Endometrial microvascular endothelial cells (primary cell): ENCODE measurements around the gene SEC22C. TPM values are rescaled to one million over a fixed set of nuclear protein-coding genes. Genes with fewer than 3 reads are reported as not detected.

ENCODE experiments used
- in situ Hi-C: cut with HindIII; loops from 2 replicates; pipeline ENCODE4 v1.10.0; 2017; ENCODE audit warnings: low sequenced_read_pairs, low pct_unique_long_range_greater_than_20kb; ENCODE audit errors: inconsistent ontology term
- total RNA-seq: library from RNA; depleted of rRNA; stranded (reverse); fragments of >200 nt; gene quantifications from one replicate; pipeline ENCODE4 v1.2.3, GENCODE V29; 2015; ENCODE audit errors: inconsistent ontology term

SEC22C gene
- total RNA-seq, 1 donor from 2014 or later, result 123 TPM

DNA sequence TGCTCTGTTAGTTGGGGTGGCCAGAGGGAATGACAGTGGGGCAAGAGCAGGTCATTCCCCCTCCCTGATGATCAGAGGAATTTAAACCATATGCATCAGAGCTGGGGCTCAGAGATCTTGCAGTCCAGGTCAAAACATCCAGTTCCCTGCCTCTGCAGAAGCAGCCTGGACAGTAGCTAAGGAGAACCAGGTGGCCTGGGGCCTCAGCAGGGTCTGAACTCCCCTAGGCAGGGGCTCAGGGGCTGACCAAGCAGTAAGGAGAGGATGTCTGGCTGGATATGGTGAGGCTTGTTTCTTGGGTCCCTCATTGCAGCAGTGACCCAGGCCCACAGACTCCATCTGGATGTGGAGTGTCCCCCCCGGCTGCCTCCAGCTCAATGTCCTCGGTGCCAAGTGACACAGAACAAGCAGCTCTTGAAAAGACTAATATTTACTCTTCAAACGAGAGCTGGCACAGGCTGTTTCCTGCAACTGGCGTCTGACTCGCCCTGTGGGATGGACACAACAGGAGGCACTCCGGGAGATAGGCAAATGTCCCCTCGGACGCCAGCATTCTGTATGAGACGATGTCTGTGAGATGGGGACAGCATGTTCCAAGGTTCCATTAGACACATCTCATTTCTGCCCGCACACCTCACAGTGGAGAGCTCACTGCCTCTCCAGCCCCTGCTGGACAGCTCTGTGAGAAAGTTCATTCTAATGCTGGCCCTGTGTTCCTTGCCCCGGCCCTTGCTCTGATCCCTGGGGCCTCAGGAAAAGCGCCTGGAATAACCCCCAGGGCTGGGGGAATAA lies 37.1 kb downstream of the SEC22C start:
- in situ Hi-C loops, result no loop called here

DNA sequence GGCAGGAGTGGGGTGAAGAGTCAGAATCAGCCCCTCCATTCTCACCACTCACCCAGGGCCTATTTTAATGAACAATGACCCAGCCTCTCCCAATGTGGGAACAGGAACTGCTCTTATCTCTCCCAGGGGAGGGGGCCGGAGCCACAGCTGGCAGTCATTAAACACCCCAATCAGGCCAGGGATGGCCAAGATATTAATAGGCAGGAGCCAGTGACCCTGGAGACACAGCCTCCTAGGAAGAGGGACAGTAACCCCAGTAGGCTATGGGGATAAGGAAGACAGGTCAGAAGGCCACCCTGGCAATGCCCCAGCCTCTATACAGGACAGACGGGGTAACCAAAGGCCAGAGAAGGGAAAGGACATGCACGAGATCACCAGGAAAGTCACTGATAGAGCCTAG lies 40.7 kb downstream of the SEC22C start:
- in situ Hi-C loops, result no loop called here

DNA sequence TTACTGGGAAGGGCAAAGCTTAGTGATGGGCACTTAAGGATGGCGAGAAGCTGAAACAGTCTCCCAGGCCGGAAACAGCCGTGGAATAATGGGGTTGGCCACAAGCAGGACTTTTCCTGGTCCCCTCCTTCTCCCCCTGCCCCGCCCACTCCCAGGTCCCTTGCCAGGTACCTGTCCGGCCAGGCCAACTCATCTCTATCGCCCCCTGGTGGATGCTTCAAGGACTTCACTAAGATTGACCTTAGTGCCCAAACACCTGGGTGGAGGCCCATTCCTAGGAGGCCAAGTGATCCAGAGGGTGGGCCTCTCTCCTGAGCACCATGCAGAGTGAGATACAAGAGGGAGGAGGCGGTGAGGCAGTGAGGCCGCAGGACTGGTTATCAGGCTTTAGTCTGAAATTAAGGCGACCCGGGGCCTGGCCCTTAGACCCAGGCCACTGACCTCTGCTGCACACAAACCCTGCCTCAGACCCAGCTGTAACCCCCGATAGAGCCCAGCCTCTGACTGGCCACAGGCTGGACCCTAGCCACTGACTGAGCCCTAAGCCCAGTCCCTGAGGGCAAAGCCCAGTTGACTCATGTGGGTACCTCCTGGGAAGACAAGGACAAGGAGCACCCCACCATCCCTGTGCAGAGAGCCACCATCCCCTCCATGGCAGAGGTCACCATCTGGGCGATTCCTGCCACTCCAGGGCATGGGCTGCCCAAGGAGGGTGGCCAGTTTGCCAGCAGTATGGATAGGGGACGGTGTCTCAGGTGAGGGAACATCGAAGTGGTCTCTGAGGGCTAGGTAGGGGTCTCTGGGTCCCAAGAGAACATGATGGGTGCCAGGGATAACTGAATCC lies 41.7 kb downstream of the SEC22C start:
- in situ Hi-C loops, result no loop called here

DNA sequence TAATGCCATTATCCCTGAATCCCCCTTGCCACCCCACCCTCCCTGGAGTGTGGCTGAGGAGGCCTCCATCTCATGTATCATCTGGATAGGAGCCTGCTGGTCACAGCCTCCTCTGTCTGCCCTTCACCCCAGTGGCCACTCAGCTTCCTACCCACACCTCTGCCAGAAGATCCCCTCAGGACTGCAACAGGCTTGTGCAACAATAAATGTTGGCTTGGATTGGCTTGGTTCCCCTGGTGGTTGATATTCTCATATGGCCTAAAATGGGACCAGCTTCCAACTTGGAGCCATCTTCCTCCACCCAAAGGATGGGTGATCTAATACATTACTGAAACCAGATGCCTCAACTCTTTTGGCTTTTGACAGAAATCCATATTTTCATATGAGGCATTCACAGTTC lies 44.4 kb downstream of the SEC22C start:
- in situ Hi-C loops, result no loop called here

DNA sequence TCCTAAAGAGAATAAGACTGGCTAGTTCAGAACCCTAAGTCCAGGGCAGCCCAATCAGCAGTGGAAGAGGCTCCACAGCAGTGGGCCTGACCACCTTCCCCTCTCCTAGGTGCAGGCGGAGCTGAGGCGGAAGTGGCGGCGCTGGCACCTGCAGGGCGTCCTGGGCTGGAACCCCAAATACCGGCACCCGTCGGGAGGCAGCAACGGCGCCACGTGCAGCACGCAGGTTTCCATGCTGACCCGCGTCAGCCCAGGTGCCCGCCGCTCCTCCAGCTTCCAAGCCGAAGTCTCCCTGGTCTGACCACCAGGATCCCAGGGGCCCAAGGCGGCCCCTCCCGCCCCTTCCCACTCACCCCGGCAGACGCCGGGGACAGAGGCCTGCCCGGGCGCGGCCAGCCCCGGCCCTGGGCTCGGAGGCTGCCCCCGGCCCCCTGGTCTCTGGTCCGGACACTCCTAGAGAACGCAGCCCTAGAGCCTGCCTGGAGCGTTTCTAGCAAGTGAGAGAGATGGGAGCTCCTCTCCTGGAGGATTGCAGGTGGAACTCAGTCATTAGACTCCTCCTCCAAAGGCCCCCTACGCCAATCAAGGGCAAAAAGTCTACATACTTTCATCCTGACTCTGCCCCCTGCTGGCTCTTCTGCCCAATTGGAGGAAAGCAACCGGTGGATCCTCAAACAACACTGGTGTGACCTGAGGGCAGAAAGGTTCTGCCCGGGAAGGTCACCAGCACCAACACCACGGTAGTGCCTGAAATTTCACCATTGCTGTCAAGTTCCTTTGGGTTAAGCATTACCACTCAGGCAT lies 45.6 kb downstream of the SEC22C start:
- in situ Hi-C loops, result no loop called here

DNA sequence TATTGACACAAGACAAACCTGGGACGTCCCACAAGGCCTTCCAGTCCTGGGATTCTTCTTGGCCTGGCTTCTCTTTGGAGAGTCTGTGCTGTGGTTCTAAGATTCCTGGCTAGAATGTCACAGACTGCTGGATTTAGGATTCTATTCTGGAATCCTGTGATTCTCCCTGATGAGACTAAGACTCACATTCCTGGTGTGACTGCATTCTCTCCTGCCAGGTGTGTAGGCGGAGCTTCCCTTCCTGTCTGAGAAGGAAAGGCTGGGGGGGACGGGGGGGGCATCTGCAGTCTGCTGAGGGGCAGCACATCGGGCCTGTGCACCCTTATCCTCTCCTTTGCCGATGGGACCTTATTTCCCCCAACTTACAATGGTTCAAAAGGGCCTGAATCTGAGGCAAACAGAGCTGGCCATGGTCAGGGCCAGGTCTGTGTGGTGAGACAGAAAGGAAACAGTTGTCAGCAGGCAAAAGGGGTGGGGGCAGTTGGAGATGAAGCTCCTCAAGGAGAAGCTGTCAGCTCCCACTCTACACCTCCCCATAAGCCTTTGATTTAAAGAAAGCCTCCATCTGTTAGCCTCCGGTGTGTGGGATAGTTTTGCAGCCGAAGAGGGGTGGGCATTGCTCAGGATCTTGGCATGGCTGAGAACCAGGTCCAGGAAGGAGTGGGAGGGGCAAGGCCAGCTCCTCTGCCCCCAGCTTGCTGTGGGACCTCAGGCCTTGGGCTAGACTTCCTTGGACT lies 48.4 kb downstream of the SEC22C start:
- in situ Hi-C loops, result no loop called here

DNA sequence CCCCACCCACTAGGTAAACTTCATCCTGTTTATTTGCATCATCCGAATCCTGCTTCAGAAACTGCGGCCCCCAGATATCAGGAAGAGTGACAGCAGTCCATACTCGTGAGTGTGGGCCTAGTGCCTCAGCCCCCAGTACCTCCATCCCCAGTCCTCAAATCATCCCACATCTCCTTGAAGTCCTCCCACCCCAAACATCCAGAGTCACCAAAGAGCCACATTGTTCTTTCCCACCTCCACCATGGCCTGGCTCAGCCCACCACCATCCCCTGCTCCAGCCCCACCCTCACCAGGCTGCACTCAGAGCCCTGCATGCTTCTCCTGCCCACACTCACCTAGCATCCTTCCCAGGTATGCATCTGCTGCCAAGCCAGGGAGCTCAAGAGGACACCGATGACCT lies 49.5 kb downstream of the SEC22C start:
- in situ Hi-C loops, result no loop called here

DNA sequence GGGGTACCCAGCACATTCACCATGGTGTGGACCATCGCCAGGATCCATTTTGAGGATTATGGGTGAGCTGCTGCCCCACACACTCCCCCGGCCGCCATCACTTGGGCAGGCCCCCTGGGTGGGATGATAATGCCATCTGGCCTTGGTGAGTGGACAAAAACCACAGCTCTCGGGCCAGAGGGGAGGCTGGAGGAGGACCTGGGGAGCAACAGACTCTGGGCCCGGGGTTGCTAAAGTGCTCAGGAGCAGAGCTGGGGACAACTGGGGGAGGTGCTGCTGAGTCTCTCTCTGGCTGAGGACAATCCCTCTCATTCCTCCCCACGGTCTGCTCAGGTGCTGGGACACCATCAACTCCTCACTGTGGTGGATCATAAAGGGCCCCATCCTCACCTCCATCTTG lies 50.3 kb downstream of the SEC22C start:
- in situ Hi-C loops, result no loop called here

DNA sequence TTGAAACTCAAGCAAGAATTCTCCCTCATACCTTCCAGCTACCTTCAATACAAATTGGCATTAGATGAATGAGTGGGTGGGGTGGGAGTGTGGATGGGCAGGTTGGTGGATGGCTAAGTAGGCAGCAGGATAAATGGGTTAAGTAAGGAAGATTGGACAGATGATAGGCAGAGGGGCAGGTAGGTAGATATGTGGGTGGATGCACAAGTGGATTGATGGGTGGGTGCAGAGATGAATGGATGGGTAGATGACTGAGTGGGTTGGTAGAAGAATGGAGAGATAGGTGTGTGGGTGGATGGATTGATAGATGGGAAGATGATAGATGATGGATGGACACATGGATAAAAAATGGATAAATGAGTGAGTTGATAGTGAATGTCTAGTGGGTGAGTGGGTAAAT lies 51.7 kb downstream of the SEC22C start:
- in situ Hi-C loops, result no loop called here

DNA sequence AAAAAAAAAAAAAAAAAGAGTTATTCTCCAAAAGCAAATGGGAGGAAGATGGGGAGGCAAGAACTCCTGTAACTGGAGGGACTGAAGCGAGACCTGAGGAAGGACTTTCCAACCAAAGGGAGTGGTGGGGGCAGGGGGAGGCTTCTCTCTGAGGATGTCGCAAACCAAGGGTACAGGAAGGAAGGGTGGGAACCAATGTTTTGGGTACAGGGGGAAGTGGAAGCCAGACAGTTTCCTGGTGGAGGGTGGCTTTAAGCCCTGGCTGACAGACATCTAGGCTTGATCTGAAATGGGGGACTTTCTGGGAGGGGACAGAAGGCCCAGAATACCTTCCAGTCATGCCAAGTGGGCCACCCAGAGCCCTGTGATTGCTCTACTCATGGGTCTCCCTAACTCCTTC lies 52.3 kb downstream of the SEC22C start:
- in situ Hi-C loops, result no loop called here

DNA sequence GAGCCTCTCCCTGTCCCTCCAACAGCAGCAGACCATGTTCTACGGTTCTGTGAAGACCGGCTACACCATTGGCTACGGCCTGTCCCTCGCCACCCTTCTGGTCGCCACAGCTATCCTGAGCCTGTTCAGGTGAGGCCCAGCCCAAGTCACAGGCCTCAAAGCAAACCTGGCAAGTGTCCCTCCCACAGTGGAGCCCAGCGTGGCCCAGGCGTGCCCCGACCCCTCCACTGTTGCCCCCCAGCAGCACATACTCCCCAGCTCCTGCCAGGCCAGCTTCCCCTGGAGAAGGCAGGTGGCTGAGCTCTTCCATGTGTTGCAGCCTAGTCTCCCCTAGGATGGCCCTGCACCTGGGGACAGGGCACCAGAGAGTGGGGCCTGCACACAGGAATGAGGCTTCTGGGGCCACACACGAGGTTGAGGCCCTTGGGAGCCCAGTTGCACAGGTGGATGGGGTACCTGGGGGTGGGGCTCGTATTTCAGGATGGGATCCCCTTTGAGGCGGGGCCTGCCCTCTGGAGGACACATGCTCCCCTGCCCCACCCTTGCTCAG lies 54.3 kb downstream of the SEC22C start:
- in situ Hi-C loops, result no loop called here

DNA sequence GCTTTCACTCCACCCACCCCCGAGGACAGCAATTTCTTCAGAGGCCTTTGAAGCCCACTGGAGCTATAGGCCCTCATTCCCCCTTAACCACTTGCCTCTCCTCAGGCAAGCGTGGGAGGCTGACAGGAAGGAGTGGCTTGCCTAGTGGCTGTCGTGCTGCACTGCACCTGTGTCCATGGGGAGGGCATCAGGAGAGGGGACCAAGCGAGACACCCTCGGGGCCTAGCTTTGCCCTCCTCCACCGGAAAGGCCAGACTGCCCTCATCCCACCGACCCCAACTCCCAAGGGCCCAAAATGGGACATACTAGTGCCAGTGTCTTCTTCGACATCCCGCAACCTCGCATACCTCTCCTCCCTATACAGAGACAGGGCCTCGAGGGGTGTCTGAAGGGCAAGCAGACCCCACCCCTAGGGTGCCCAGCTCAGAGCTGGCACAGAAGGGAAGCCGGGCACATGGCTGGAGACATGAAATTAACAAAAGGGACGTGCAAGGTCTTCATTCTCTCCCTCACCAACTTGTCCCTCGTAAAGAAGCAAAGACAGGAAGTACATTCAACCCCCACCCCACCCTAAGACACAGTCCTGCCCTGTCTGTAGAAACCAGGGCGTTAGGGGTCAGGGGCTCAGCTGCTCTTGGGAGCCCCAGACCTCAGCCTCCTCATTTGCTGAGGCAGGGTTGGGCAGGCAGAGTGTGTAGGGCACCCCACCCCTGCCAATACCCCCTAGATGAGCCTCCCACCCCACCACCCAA lies 55.0 kb downstream of the SEC22C start:
- in situ Hi-C loops, result no loop called here

DNA sequence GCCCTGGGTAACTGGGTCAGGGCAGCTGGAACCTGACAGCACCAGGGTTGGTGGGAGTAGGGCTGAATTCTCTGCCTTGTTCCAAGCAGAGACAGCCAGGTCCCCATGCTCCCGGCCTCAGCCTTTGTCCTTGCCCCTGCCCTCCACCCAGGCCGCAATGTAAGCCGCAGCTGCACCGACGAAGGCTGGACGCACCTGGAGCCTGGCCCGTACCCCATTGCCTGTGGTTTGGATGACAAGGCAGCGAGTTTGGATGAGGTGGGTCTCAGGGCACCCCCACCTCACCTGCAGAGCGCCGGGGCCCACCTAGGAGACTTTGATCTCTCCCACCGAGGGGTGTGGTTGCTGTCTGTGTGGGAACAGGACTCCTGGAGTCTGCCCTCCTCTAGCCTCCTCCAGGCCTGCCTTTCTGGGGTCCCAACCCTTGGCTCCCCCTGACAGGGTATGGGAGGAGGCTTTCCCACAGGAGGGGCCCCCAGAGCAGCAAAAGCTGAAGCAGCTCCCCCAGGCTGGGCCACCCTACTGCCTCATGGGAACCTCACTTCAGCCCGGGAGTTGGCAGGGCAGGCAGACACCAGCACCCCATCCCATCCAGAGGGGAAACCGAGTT lies 55.9 kb downstream of the SEC22C start:
- in situ Hi-C loops, result no loop called here

DNA sequence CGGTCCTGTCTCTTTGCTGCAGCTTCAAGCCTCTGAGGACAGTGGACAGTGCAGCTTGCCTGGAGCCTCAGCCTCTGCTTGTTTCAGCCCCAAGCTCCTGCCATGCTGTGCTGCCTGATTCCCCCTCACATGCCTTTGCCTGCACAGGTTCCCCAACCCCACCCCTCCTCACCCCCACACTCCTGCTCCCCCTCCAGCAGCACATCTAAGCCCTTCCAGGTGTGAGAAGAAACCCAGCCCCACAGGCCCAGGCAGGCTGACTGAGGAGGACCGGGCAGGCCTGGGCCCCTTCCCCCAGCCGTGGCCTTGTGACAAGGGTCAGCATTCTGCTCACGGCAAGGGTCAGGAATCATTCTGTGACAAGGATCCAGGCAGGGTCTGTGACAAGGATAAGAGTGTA lies 56.6 kb downstream of the SEC22C start:
- in situ Hi-C loops, result no loop called here

DNA sequence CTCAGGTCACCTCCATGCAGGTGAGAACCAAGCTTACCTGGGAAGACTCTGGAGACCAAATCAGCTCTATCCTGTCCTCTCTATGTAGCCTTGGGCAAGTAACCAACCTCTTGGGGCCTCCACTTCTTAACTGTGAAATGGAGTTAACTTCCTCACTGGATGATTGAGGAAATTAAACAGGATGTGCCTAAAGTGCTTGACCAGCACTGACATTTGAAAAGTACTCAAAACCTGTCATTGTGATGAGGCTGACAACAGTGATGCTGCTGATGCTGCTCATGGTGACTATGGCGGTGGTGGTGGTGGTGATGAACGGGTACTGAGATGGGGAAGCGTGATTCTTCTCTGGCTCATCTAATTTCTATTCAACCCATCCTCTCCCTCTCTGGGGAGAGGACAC lies 57.0 kb downstream of the SEC22C start:
- in situ Hi-C loops, result no loop called here

DNA sequence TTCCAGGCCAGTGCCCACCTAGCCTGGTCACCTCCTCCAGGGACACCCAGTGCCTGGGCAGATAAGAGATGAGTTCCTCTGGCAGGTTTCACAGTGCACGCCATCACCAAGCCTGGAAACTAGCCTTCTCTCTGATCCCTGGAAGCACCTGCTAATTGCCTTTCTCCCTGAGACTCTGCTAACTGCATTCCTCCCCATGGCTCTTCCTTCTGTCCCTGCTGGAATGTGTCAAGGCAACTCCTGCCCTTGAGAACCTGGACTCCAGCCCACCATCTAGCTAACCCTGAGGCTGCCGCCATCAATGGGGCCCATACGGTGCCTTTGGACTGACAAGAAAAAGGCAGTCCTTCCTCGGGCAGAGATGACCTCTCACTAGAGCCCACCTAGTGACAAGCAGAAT lies 60.9 kb downstream of the SEC22C start:
- in situ Hi-C loops, result no loop called here

DNA sequence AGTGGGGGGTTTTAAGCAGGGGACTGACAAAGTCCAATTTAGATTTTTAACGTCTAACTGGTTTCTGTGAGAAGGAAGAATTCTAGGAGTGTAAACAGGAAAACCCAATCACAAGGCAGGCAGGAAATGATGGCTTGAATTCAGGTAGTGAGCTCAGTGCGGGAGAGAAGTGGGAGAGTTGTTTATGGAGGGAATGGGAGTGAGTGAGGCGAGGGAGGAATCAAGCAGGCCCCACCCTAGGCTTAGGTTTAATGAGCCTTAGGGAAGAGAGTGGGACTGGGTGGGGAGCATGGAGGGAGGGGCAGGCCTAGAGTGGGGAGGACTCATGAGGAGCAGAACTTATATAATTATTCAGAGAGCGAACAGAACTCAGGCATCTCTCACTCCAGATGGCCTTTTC lies 61.4 kb downstream of the SEC22C start:
- in situ Hi-C loops, result no loop called here

DNA sequence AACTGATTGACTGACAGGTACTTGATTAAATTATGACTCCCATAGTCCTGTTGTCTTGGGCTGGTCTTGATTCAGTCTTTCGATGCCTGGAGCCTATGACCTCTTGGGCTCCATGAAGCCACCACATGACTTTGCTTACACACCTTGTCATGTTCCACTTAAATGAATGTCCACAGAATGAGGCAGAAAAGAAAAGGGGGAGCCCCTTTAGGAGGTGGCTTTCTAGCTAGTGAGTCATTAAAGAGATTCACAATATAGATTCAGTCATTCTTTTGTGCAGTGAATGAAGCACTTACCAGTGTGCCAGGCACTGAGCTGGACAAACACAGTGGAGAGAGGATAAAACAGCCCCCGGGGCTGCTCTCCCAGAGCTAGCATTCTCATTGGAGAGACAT lies 62.2 kb downstream of the SEC22C start:
- in situ Hi-C loops, result no loop called here
